ENCODE results near the gene SCD. TPM values are rescaled to one million over a fixed set of nuclear protein-coding genes. Genes with fewer than 3 reads are reported as not detected.

SCD gene
- total and polyA plus RNA-seq, 2 of the 13 experiments (the other 11 are each of a cell fraction or from before 2014, with no cell fraction given): 492 to 512 TPM

DNA sequence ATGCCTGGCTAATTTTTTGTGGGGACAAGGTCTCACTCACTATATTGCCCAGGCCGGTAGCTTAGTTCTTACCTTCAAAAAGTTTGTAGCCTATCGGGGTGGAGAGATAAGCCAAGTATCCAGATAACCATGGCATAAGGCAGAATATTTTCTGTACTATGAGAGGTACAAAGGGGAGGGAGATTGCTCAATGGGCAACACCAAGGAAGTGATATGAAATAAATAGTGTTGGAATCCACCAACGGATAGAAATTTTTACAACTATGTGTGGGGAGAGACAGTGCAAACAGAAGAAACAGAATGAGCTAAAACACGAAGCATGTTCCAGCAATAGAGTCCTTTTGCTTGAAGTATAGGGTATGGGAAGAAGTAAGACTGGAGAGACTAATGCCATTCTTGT is 8.1 kb downstream of the SCD start:
- no peak for ATAC-seq
- Histone ChIP-seq H3K79me2 (ENCODE audit: insufficient read depth, low read length) (peaks cover 72% of the 10 kb centered on the region), H3K4me2 (ENCODE audit: low read depth, low read length) (peak overlapping the region; percentile 53), H3K4me1 (ENCODE audit: insufficient read depth, low read length) (peaks cover 100% of the 10 kb centered on the region), H3K4me3 (replicated peaks in 1 of 3; ENCODE audit: insufficient read depth in 1 of 3, low read depth in 2 of 3, low read length in 3 of 3) (no peak overlapping the region), H3K27ac (ENCODE audit: extremely low read length, insufficient read depth, low read length) (no peak overlapping the region), H3K9me3 (ENCODE audit: low read length) (no peaks in the 10 kb centered on the region), H2AFZ (ENCODE audit: low read length) (no peak overlapping the region), H4K20me1 (ENCODE audit: insufficient read depth, low read length) (peaks cover 91% of the 10 kb centered on the region), H3K9ac (ENCODE audit: insufficient read depth, low read depth, low read length) (no peak overlapping the region), H3K36me3 (replicated peaks in 1 of 2; ENCODE audit: control insufficient read depth in 1 of 2, insufficient read depth in 2 of 2, low read length in 2 of 2) (peaks cover 30 to 77% of the 10 kb centered on the region in 2 experiments), H3K27me3 (ENCODE audit: control insufficient read depth in 1 of 2, insufficient read depth in 2 of 2, low read length in 2 of 2) (no peaks in the 10 kb centered on the region)
- no peak for FAIRE-seq
- WGBS (ENCODE audit: low lambda C conversion rate): 91% methylated on average over 4 of the region's 4 CpGs
- intact Hi-C loops (cut with micrococcal nuclease; ENCODE audit: unreplicated experiment): no loop called here
- ChIA-PET POLR2A (interaction anchor here (1.0 to 2.1 kb wide), 3 partner anchors 9 to 18 kb away, joined by 3 to 10 read pairs (median 6); no protein-coding TSS in a partner anchor), CTCF (ENCODE audit: low intra/inter-chr PET ratio, low total read pairs) (no interaction called here)
- peak; percentile 32; the same call in 1 of the 2 replicates for TF ChIP-seq POLR2AphosphoS5 (IDR thresholded peaks at IDR 0.05; ENCODE audit: low read depth, low read length)
- no peak for TF ChIP-seq ZNF878 (CRISPR knock-in tag; IDR thresholded peaks at IDR 0.05)
- no TSS peak for BruUV-seq (replicated peaks)
- in situ Hi-C loops (cut with HindIII; ENCODE audit: extremely low pct_ligation_motif_present, low pct_unique_long_range_greater_than_20kb): no loop called here
- DNase-seq (ENCODE audit: low spot score): no peak

DNA sequence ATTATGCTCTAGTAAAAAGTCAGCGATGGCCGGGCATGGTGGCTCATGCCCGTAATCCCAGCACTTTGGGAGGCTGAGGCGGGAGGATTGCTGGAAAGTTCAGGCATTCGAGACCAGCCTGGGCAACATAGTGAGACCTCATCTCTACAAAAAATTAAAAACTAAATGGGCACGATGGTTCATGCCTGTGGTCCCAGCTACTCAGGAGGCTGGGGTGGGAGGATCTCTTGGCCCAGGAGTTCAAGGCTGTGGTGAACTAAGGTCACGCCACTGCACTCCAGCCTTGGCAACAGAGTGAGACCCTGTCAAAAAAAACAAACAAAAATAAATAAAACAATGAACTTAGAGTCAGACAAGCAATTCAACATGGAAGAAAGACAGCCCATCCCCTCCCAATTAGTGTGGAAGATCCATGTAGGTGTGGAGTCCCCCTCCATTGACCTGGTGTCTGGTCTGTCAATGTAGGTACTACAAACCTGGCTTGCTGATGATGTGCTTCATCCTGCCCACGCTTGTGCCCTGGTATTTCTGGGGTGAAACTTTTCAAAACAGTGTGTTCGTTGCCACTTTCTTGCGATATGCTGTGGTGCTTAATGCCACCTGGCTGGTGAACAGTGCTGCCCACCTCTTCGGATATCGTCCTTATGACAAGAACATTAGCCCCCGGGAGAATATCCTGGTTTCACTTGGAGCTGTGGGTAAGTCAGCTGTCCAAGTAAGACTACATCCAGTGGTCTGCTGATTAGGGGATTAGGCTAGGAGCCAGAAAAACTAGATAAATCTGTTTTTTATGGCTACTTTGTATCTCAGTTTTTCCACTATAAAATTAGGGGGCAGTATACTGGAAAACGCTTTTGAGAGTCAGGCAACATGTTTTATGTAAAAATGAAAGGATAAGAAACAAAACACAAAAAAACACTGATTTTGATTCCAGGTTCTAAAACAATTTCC is 9.3 kb downstream of the SCD start:
- in situ Hi-C loops (cut with HindIII; ENCODE audit: extremely low pct_ligation_motif_present, low pct_unique_long_range_greater_than_20kb) (no loop called here), intact Hi-C loops (cut with micrococcal nuclease; ENCODE audit: unreplicated experiment) (no loop called here)
- Histone ChIP-seq H3K9ac (ENCODE audit: insufficient read depth, low read depth, low read length) (no peak overlapping the region), H3K4me1 (ENCODE audit: insufficient read depth, low read length) (peaks cover 100% of the 10 kb centered on the region), H3K9me3 (ENCODE audit: low read length) (no peaks in the 10 kb centered on the region), H2AFZ (ENCODE audit: low read length) (no peak overlapping the region), H4K20me1 (ENCODE audit: insufficient read depth, low read length) (peaks cover 82% of the 10 kb centered on the region), H3K27me3 (ENCODE audit: control insufficient read depth in 1 of 2, insufficient read depth in 2 of 2, low read length in 2 of 2) (no peaks in the 10 kb centered on the region), H3K4me2 (ENCODE audit: low read depth, low read length) (peak overlapping the region; percentile 53), H3K27ac (ENCODE audit: extremely low read length, insufficient read depth, low read length) (peak overlapping the region; percentile 37), H3K4me3 (replicated peaks in 1 of 3; ENCODE audit: insufficient read depth in 1 of 3, low read depth in 2 of 3, low read length in 3 of 3) (no peak overlapping the region), H3K36me3 (replicated peaks in 1 of 2; ENCODE audit: control insufficient read depth in 1 of 2, insufficient read depth in 2 of 2, low read length in 2 of 2) (peaks cover 27 to 71% of the 10 kb centered on the region in 2 experiments), H3K79me2 (ENCODE audit: insufficient read depth, low read length) (peaks cover 59% of the 10 kb centered on the region)
- ChIA-PET POLR2A (interaction anchor here (1.0 to 1.9 kb wide), 2 partner anchors 10 to 17 kb away, joined by 3 to 6 read pairs; no protein-coding TSS in a partner anchor), CTCF (ENCODE audit: low intra/inter-chr PET ratio, low total read pairs) (no interaction called here)
- no peak for DNase-seq (ENCODE audit: low spot score)
- ATAC-seq: no peak
- WGBS (ENCODE audit: low lambda C conversion rate): 94% methylated on average over 14 of the region's 14 CpGs
- no peak for FAIRE-seq
- no TSS peak for BruUV-seq (replicated peaks)
- TF ChIP-seq SKI (IDR thresholded peaks at IDR 0.05; ENCODE audit: partially characterized antibody): no peak
- peak; percentile 32; the same call in 1 of the 2 replicates for TF ChIP-seq HOXA3 (CRISPR knock-in tag; IDR thresholded peaks at IDR 0.05)
- TF ChIP-seq, protein P1, sequence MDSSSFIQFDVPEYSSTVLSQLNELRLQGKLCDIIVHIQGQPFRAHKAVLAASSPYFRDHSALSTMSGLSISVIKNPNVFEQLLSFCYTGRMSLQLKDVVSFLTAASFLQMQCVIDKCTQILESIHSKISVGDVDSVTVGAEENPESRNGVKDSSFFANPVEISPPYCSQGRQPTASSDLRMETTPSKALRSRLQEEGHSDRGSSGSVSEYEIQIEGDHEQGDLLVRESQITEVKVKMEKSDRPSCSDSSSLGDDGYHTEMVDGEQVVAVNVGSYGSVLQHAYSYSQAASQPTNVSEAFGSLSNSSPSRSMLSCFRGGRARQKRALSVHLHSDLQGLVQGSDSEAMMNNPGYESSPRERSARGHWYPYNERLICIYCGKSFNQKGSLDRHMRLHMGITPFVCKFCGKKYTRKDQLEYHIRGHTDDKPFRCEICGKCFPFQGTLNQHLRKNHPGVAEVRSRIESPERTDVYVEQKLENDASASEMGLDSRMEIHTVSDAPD (CRISPR knock-in tag; IDR thresholded peaks at IDR 0.05): 0 out of 2 replicates have a peak, but pooled peaks have one; percentile 34
- 0 out of 2 replicates have a peak, but pooled peaks have one; percentile 61 for TF ChIP-seq POLR2AphosphoS5 (IDR thresholded peaks at IDR 0.05; ENCODE audit: low read depth, low read length)
- no peak for TF ChIP-seq ZNF780A (CRISPR knock-in tag; IDR thresholded peaks at IDR 0.05)
- no peak for TF ChIP-seq LCORL (IDR thresholded peaks at IDR 0.05)
- no peak for TF ChIP-seq LCORL (CRISPR knock-in tag; IDR thresholded peaks at IDR 0.05)
- 0 out of 2 replicates have a peak, but pooled peaks have one; percentile 9 for TF ChIP-seq RXRB (CRISPR knock-in tag; IDR thresholded peaks at IDR 0.05; ENCODE audit: borderline replicate concordance)
- TF ChIP-seq, protein P2, sequence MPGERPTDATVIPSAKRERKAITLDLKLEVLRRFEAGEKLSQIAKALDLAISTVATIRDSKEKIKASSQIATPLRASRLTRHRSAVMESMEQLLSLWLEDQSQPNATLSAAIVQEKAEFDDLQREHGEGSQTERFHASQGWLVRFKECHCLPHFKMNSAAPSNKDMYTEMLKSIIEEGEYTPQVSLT (CRISPR knock-in tag; IDR thresholded peaks at IDR 0.05; ENCODE audit: borderline replicate concordance, low read depth): no peak
